T follicular helper cell (primary cell): Measurements from ENCODE around the gene CYP2C8.
"Not testable (repeated sequence)": the region's sequence is repeated elsewhere in the genome, so short reads cannot be mapped to it uniquely, and the experiment has no call there.

Experiments
- DNase-seq: peaks from one replicate; pipeline ENCODE4 v3.0.0-alpha.2; 2020; ENCODE audit warnings: low read depth
- total RNA-seq, 2 experiments: gene quantifications; one replicate each; lab custom pipeline; 2026; lab: John Stamatoyannopoulos, UW

CYP2C8 gene
- 0.06 to 0.09 reads per million in 2 experiments for total RNA-seq

- DNase-seq, result no peak
Observed at GRCh38 chr10:95069286-95069685, at the start of gene CYP2C8. Gene CYP2C8 (minus strand): TSS chr10:95069497. CDS start chr10:95069402, 95 bp downstream.

GRCh38 chr10:95116869-95117269 is 47.6 kb upstream of the CYP2C8 start:
- no peak for DNase-seq

- not testable (repeated sequence) for DNase-seq
Observed at GRCh38 chr10:95110823-95111222, 41.5 kb upstream of the CYP2C8 start.

- DNase-seq, result no peak
Observed at GRCh38 chr10:95097805-95098204, 28.5 kb upstream of the CYP2C8 start.

GRCh38 chr10:95096143-95096542 is 26.8 kb upstream of the CYP2C8 start:
- no peak for DNase-seq

- not testable (repeated sequence) for DNase-seq
Observed at GRCh38 chr10:95079626-95080025, 10.3 kb upstream of the CYP2C8 start.

- DNase-seq, result no peak
Observed at GRCh38 chr10:95077556-95077955, 8.3 kb upstream of the CYP2C8 start.

GRCh38 chr10:95071107-95071660 is 1.9 kb upstream of the CYP2C8 start:
- no peak for DNase-seq

GRCh38 chr10:95064125-95064524 is 5.2 kb downstream of the CYP2C8 start:
- DNase-seq, result not testable (repeated sequence)

- DNase-seq, result no peak
Observed at GRCh38 chr10:95056744-95057363, 12.4 kb downstream of the CYP2C8 start.

- no peak for DNase-seq
Observed at GRCh38 chr10:95049919-95050318, 19.4 kb downstream of the CYP2C8 start.

- DNase-seq, result no peak
Observed at GRCh38 chr10:95048206-95048605, 21.1 kb downstream of the CYP2C8 start.

- no peak for DNase-seq
Observed at GRCh38 chr10:95039281-95039680, 30.0 kb downstream of the CYP2C8 start.

GRCh38 chr10:95035332-95036295 is 33.7 kb downstream of the CYP2C8 start:
- DNase-seq, result no peak

GRCh38 chr10:95034401-95034800 is 34.9 kb downstream of the CYP2C8 start:
- DNase-seq, result no peak

GRCh38 chr10:95031656-95032055 is 37.6 kb downstream of the CYP2C8 start:
- no peak for DNase-seq

GRCh38 chr10:95026461-95026860 is 42.8 kb downstream of the CYP2C8 start:
- no peak for DNase-seq

- DNase-seq, result no peak
Observed at GRCh38 chr10:94997741-94998174, 71.5 kb downstream of the CYP2C8 start.

- no peak for DNase-seq
Observed at GRCh38 chr10:94992811-94993210, 76.5 kb downstream of the CYP2C8 start.

- no peak for DNase-seq
Observed at GRCh38 chr10:94991243-94991888, 77.9 kb downstream of the CYP2C8 start.

GRCh38 chr10:94989192-94989591 is 80.1 kb downstream of the CYP2C8 start:
- no peak for DNase-seq
